ENCODE measurements around the gene SLC26A9.

The SLC26A9 gene

GRCh38 chr1:205927676-205928075 is 15.6 kb downstream of the SLC26A9 start:
- DNase-seq (ENCODE audit: extremely low read depth in 1 of 2, low read depth in 1 of 2) = no peak

- no peak for DNase-seq (ENCODE audit: extremely low read depth in 1 of 2, low read depth in 1 of 2)
Observed at GRCh38 chr1:205927247-205927646, 16.0 kb downstream of the SLC26A9 start.

- no peak for DNase-seq (ENCODE audit: extremely low read depth in 1 of 2, low read depth in 1 of 2)
Observed at GRCh38 chr1:205926636-205927035, 16.6 kb downstream of the SLC26A9 start.

GRCh38 chr1:205926213-205926612 is 17.0 kb downstream of the SLC26A9 start:
- DNase-seq (ENCODE audit: extremely low read depth in 1 of 2, low read depth in 1 of 2) = no peak

- DNase-seq (ENCODE audit: extremely low read depth in 1 of 2, low read depth in 1 of 2) = no peak
Observed at GRCh38 chr1:205925736-205926135, 17.5 kb downstream of the SLC26A9 start.

GRCh38 chr1:205924460-205924790 is 18.8 kb downstream of the SLC26A9 start:
- no peak for DNase-seq (ENCODE audit: extremely low read depth in 1 of 2, low read depth in 1 of 2)

- DNase-seq (ENCODE audit: extremely low read depth in 1 of 2, low read depth in 1 of 2) = no peak
Observed at GRCh38 chr1:205923651-205924459, 19.4 kb downstream of the SLC26A9 start.

GRCh38 chr1:205922806-205923205 is 20.4 kb downstream of the SLC26A9 start:
- no peak for DNase-seq (ENCODE audit: extremely low read depth in 1 of 2, low read depth in 1 of 2)

- no peak for DNase-seq (ENCODE audit: extremely low read depth in 1 of 2, low read depth in 1 of 2)
Observed at GRCh38 chr1:205922314-205922713, 20.9 kb downstream of the SLC26A9 start.

GRCh38 chr1:205921570-205921909 is 21.7 kb downstream of the SLC26A9 start:
- DNase-seq (ENCODE audit: extremely low read depth in 1 of 2, low read depth in 1 of 2) = no peak

- DNase-seq (ENCODE audit: extremely low read depth in 1 of 2, low read depth in 1 of 2) = no peak
Observed at GRCh38 chr1:205920861-205921569, 22.2 kb downstream of the SLC26A9 start.

GRCh38 chr1:205920159-205920558 is 23.1 kb downstream of the SLC26A9 start:
- no peak for DNase-seq (ENCODE audit: extremely low read depth in 1 of 2, low read depth in 1 of 2)

- peak; percentile 41 for DNase-seq (ENCODE audit: extremely low read depth in 1 of 2, low read depth in 1 of 2)
Observed at GRCh38 chr1:205918955-205919746, 24.1 kb downstream of the SLC26A9 start.

- DNase-seq (ENCODE audit: extremely low read depth in 1 of 2, low read depth in 1 of 2) = no peak
Observed at GRCh38 chr1:205917466-205918238, 25.6 kb downstream of the SLC26A9 start.

- DNase-seq (ENCODE audit: extremely low read depth in 1 of 2, low read depth in 1 of 2) = no peak
Observed at GRCh38 chr1:205916541-205916940, 26.7 kb downstream of the SLC26A9 start.

GRCh38 chr1:205915354-205915990 is 27.8 kb downstream of the SLC26A9 start:
- DNase-seq (ENCODE audit: extremely low read depth in 1 of 2, low read depth in 1 of 2) = no peak

GRCh38 chr1:205914730-205915129 is 28.5 kb downstream of the SLC26A9 start:
- no peak for DNase-seq (ENCODE audit: extremely low read depth in 1 of 2, low read depth in 1 of 2)

GRCh38 chr1:205914155-205914507 is 29.1 kb downstream of the SLC26A9 start:
- no peak for DNase-seq (ENCODE audit: extremely low read depth in 1 of 2, low read depth in 1 of 2)

GRCh38 chr1:205913451-205914154 is 29.7 kb downstream of the SLC26A9 start:
- no peak for DNase-seq (ENCODE audit: extremely low read depth in 1 of 2, low read depth in 1 of 2)

- DNase-seq (ENCODE audit: extremely low read depth in 1 of 2, low read depth in 1 of 2) = no peak
Observed at GRCh38 chr1:205907794-205908193, 35.5 kb downstream of the SLC26A9 start.
